CD14-positive monocyte (primary cell): Measurements from ENCODE around the gene LGALS3BP. TPM values are rescaled to one million over a fixed set of nuclear protein-coding genes. Genes with fewer than 3 reads are reported as not detected.

Experiments used
- DNase-seq, 3 donors: peaks; one replicate each; pipeline ENCODE4 v3.0.0-alpha.2; 2011 to 2022
- H2AFZ ChIP-seq: 2 replicates; pipeline ENCODE4 v1.6.0; 2012; ENCODE audit warnings: mild to moderate bottlenecking, low read depth, low read length, inconsistent platforms; ENCODE audit not compliant: insufficient read depth, poor library complexity, severe bottlenecking
- H3K27ac ChIP-seq, 2 donors: 1 replicate in 1 of 2; 2 replicates in 1 of 2; pipeline ENCODE4 v1.5.1; 2012 to 2013; ENCODE audit warnings: low read length in 2 of 2, control low read depth in 1 of 2, inconsistent platforms in 1 of 2, low read depth in 1 of 2, mild to moderate bottlenecking in 1 of 2
- H3K27me3 ChIP-seq, 2 donors: one replicate each; pipeline versions ENCODE4 v1.6.0 to v1.6.1; 2011 to 2013; ENCODE audit warnings: low read length in 2 of 2; ENCODE audit not compliant: control insufficient read depth in 2 of 2, insufficient read depth in 2 of 2
- H3K36me3 ChIP-seq, 2 donors: replicated peaks in 1 of 2; 1 replicate in 1 of 2; 2 replicates in 1 of 2; pipeline versions ENCODE4 v1.5.1 to v1.6.1; 2012 to 2013; ENCODE audit warnings: low read length in 2 of 2, control low read depth in 1 of 2, inconsistent platforms in 1 of 2, mild to moderate bottlenecking in 1 of 2; ENCODE audit not compliant: insufficient read depth in 2 of 2, control insufficient read depth in 1 of 2
- H3K4me1 ChIP-seq, 2 donors: 1 replicate in 1 of 2; 2 replicates in 1 of 2; pipeline versions ENCODE4 v1.5.1 to v1.6.1; 2012 to 2013; ENCODE audit warnings: low read length in 2 of 2, control low read depth in 1 of 2, inconsistent platforms in 1 of 2, mild to moderate bottlenecking in 1 of 2, moderate library complexity in 1 of 2; ENCODE audit not compliant: insufficient read depth in 2 of 2, control insufficient read depth in 1 of 2
- H3K4me2 ChIP-seq: replicated peaks from 2 replicates; pipeline ENCODE3; 2012; ENCODE audit warnings: low read length, moderate library complexity, mild to moderate bottlenecking; ENCODE audit not compliant: poor library complexity, severe bottlenecking; ENCODE audit errors: extremely low read depth
- H3K4me3 ChIP-seq, 3 experiments: fragments of 200-600 bp in 1 of 3; sonication (generic) in 1 of 3; replicated peaks in 1 of 3; 1 replicate in 2 of 3; 2 replicates in 1 of 3; pipeline ENCODE4 v1.5.1; 2011 to 2013; ENCODE audit warnings: low read length in 3 of 3, mild to moderate bottlenecking in 3 of 3, control low read depth in 2 of 3, low read depth in 2 of 3, inconsistent platforms in 1 of 3, moderate library complexity in 1 of 3
- H3K79me2 ChIP-seq: 2 replicates; pipeline ENCODE4 v1.6.0; 2012; ENCODE audit warnings: mild to moderate bottlenecking, control low read depth, inconsistent platforms, low read length, moderate library complexity; ENCODE audit not compliant: insufficient read depth
- H3K9ac ChIP-seq: 2 replicates; pipeline ENCODE4 v1.6.0; 2017; ENCODE audit warnings: low read length, mild to moderate bottlenecking; ENCODE audit not compliant: insufficient read depth, poor library complexity, severe bottlenecking
- H3K9me3 ChIP-seq, 2 donors: replicated peaks in 1 of 2; 1 replicate in 1 of 2; 2 replicates in 1 of 2; pipeline versions ENCODE4 v1.5.1 to v1.6.1; 2012 to 2013; ENCODE audit warnings: low read length in 2 of 2, control low read depth in 1 of 2; ENCODE audit not compliant: control insufficient read depth in 1 of 2, insufficient read depth in 1 of 2
- H4K20me1 ChIP-seq: 2 replicates; pipeline ENCODE4 v1.6.0; 2012; ENCODE audit warnings: mild to moderate bottlenecking, low read length, control low read depth, moderate library complexity; ENCODE audit not compliant: insufficient read depth
- H3K27ac Mint-ChIP-seq, 7 donors: one replicate each; pipeline ENCODE4 v1.8.0; 2020; ENCODE audit warnings: mild to moderate bottlenecking in 7 of 7, mixed read lengths in 7 of 7, moderate library complexity in 6 of 7, inconsistent platforms in 2 of 7
- H3K27me3 Mint-ChIP-seq, 3 donors: one replicate each; pipeline ENCODE4 v1.8.0; 2021 to 2022; ENCODE audit warnings: low read depth in 3 of 3, mild to moderate bottlenecking in 3 of 3, mixed read lengths in 3 of 3, moderate library complexity in 3 of 3, inconsistent platforms in 1 of 3
- H3K36me3 Mint-ChIP-seq, 2 donors: one replicate each; pipeline ENCODE4 v1.8.0; 2020; ENCODE audit warnings: mixed read lengths in 2 of 2, inconsistent platforms in 1 of 2, mild to moderate bottlenecking in 1 of 2
- H3K4me1 Mint-ChIP-seq: one replicate; pipeline ENCODE4 v1.8.0; 2020; ENCODE audit warnings: mild to moderate bottlenecking, mixed read lengths
- H3K4me3 Mint-ChIP-seq, 2 donors: one replicate each; pipeline ENCODE4 v1.8.0; 2020; ENCODE audit warnings: mild to moderate bottlenecking in 2 of 2, mixed read lengths in 2 of 2, moderate library complexity in 1 of 2
- H3K9me3 Mint-ChIP-seq, 7 donors: one replicate each; pipeline ENCODE4 v1.8.0; 2020 to 2022; ENCODE audit warnings: mixed read lengths in 7 of 7, mild to moderate bottlenecking in 6 of 7, moderate library complexity in 6 of 7, inconsistent platforms in 2 of 7
- CTCF ChIP-seq: fragments of 200-600 bp; IDR thresholded peaks from one replicate; pipeline ENCODE4 v1.8.0; 2022; ENCODE audit warnings: antibody characterized with exemption, mild to moderate bottlenecking
- WGBS: methylation state at CpG from one replicate; pipeline ENCODE4 v1.1.5; 2013; ENCODE audit warnings: missing lambda C conversion rate; ENCODE audit not compliant: insufficient coverage; 5-methylcytosine and 5-hydroxymethylcytosine counted together
- intact Hi-C, 2 donors: fragments of 100-400 bp; cut with micrococcal nuclease; formaldehyde crosslinking; loops; one replicate each; pipeline versions ENCODE4 v1.15.0 to v1.15.1; 2023
- polyA plus RNA-seq, 3 donors: library from polyadenylated mRNA; depleted of rRNA in 1 of 3; unstranded in 2 of 3; stranded (reverse) in 1 of 3; fragments of 300-500 nt in 2 of 3; fragments of >200 nt in 1 of 3; fragmentation: Illumina TruSeq in 2 of 3; gene quantifications; 1 replicate in 2 of 3; 2 replicates in 1 of 3; pipeline ENCODE4 v1.2.3, GENCODE V29; 2012 to 2021

Gene LGALS3BP
- polyA plus RNA-seq, 3 donors: 11.4 to 12.0 (median 11.7) TPM

- intact Hi-C loops: loop anchor here in 1 of 2 donors (2.0 to 5.0 kb wide), 2 partner anchors 42 to 62 kb away; no protein-coding TSS in a partner anchor
- H3K79me2 ChIP-seq: peaks cover 52% of the 10 kb centered on the region
- Mint-ChIP-seq H3K4me1 (peaks cover 42% of the 10 kb centered on the region), H3K27me3 (peaks cover 1 to 5% (median 4%) of the 10 kb centered on the region in 3 donors), H3K36me3 (peaks cover 16 to 17% of the 10 kb centered on the region in 2 donors), H3K27ac (peak within 1 kb of the TSS; percentile 91 to 98 (median 95)), H3K4me3 (peak within 1 kb of the TSS; percentile 94 to 95), H3K9me3 (no peaks in the 10 kb centered on the region)
- H3K27ac ChIP-seq: peak within 1 kb of the TSS; percentile 82 to 86
- peaks cover 40 to 45% of the 10 kb centered on the region in 2 donors for H3K4me1 ChIP-seq
- WGBS: under 1% methylated on average over 45 of the region's 52 CpGs
- H3K9me3 ChIP-seq: no peaks in the 10 kb centered on the region
- peaks cover 40% of the 10 kb centered on the region for H4K20me1 ChIP-seq
- H3K4me3 ChIP-seq: peak within 1 kb of the TSS; percentile 75 to 96 (median 91)
- peaks cover 0 to 20% of the 10 kb centered on the region in 2 donors for H3K36me3 ChIP-seq
- TF ChIP-seq CTCF: peak; percentile 63
- H3K27me3 ChIP-seq: no peaks in the 10 kb centered on the region
- H2AFZ ChIP-seq: peak within 1 kb of the TSS; percentile 79
- peak; percentile 80 to 83 (median 80) for DNase-seq
- H3K4me2 ChIP-seq: peak within 1 kb of the TSS; percentile 93
- H3K9ac ChIP-seq: peak within 1 kb of the TSS; percentile 73
Measured at GRCh38 chr17:78925234-78925633, 54.5 kb downstream of the LGALS3BP start, which contains the start of gene TIMP2. Gene TIMP2 (minus strand): TSS chr17:78925387. CDS start chr17:78925088, 299 bp downstream.

GRCh38 chr17:78924481-78925151, 55.1 kb downstream of the LGALS3BP start:
- peaks cover 47% of the 10 kb centered on the region for H4K20me1 ChIP-seq
- TF ChIP-seq CTCF: no peak
- Mint-ChIP-seq H3K27ac (peak overlapping the region; percentile 91 to 98 (median 95)), H3K36me3 (peaks cover 16 to 21% of the 10 kb centered on the region in 2 donors), H3K9me3 (peaks cover 0 to 2% (median 0%) of the 10 kb centered on the region in 7 donors), H3K4me3 (peak overlapping the region; percentile 94 to 95), H3K4me1 (peaks cover 48% of the 10 kb centered on the region), H3K27me3 (peaks cover 1 to 4% (median 1%) of the 10 kb centered on the region in 3 donors)
- H3K36me3 ChIP-seq: peaks cover 0 to 21% of the 10 kb centered on the region in 2 donors
- peaks cover 58% of the 10 kb centered on the region for H3K79me2 ChIP-seq
- no peaks in the 10 kb centered on the region for H3K27me3 ChIP-seq
- peak overlapping the region; percentile 82 to 86 for H3K27ac ChIP-seq
- no peak for DNase-seq
- intact Hi-C loops: loop anchor here (2.0 to 5.0 kb wide), 5 partner anchors 42 to 62 kb away; no protein-coding TSS in a partner anchor
- H3K4me3 ChIP-seq: peak overlapping the region; percentile 75 to 96 (median 91)
- H3K9ac ChIP-seq: peak overlapping the region; percentile 73
- H3K9me3 ChIP-seq: no peaks in the 10 kb centered on the region
- under 1% methylated on average over 59 of the region's 64 CpGs for WGBS
- peaks cover 47 to 51% of the 10 kb centered on the region in 2 donors for H3K4me1 ChIP-seq
- H3K4me2 ChIP-seq: peak overlapping the region; percentile 93
- no peak overlapping the region for H2AFZ ChIP-seq
